ENCODE measurements around the gene CAB39.

DNA sequence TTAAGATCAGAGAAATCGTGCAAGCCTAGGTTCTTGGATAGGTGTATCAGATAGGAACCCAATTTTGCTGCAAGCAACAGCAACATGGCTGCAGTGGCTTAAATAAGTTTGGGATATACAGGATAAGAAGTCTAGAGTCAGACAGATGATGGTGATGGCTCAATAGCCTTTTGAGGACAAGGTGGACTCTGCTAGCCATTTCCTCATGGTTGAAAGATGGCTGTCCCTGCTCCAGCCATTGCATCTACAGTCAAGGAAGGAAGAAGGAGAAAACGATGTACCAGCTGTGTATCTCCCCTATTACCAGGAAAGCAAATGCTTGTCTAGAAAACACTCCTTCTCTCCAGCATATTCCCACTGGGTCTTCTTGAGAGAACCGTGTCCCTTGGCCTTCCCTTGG is 30.1 kb upstream of the CAB39 start:
- TF ChIP-seq, protein P1, sequence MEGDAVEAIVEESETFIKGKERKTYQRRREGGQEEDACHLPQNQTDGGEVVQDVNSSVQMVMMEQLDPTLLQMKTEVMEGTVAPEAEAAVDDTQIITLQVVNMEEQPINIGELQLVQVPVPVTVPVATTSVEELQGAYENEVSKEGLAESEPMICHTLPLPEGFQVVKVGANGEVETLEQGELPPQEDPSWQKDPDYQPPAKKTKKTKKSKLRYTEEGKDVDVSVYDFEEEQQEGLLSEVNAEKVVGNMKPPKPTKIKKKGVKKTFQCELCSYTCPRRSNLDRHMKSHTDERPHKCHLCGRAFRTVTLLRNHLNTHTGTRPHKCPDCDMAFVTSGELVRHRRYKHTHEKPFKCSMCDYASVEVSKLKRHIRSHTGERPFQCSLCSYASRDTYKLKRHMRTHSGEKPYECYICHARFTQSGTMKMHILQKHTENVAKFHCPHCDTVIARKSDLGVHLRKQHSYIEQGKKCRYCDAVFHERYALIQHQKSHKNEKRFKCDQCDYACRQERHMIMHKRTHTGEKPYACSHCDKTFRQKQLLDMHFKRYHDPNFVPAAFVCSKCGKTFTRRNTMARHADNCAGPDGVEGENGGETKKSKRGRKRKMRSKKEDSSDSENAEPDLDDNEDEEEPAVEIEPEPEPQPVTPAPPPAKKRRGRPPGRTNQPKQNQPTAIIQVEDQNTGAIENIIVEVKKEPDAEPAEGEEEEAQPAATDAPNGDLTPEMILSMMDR (IDR thresholded peaks at IDR 0.05; ENCODE audit: extremely low read depth in 1 of 2, insufficient read depth in 1 of 2, low read depth in 1 of 2, low read length in 2 of 2) = no peak
- TF ChIP-seq POLR2AphosphoS5 (IDR thresholded peaks at IDR 0.05; ENCODE audit: insufficient read depth, low read depth, low read length) (no peak), POLR2A (IDR thresholded peaks at IDR 0.05; ENCODE audit: low read depth, low read length) (no peak)

Data from endothelial cell of umbilical vein (primary cell).